Stomach smooth muscle (tissue), 2 donors: Measurements from ENCODE around the gene TAPBP.

Source experiments
- H3K27ac ChIP-seq: one replicate; pipeline ENCODE4 v1.7.0; 2013; ENCODE audit warnings: mild to moderate bottlenecking, low read length, inconsistent platforms
- H3K27me3 ChIP-seq, 2 donors: one replicate each; pipeline ENCODE4 v1.7.0; 2013; ENCODE audit warnings: low read length in 2 of 2; ENCODE audit not compliant: insufficient read depth in 2 of 2, control insufficient read depth in 1 of 2
- H3K36me3 ChIP-seq, 2 donors: one replicate each; pipeline ENCODE4 v1.7.0; 2013; ENCODE audit warnings: low read length in 2 of 2; ENCODE audit not compliant: control insufficient read depth in 2 of 2, insufficient read depth in 2 of 2
- H3K4me1 ChIP-seq: one replicate; pipeline ENCODE4 v1.7.0; 2013; ENCODE audit warnings: low read length; ENCODE audit not compliant: control insufficient read depth, insufficient read depth
- H3K4me3 ChIP-seq, 2 donors: one replicate each; pipeline ENCODE4 v1.7.0; 2013; ENCODE audit warnings: low read length in 2 of 2
- H3K9ac ChIP-seq, 2 donors: one replicate each; pipeline ENCODE4 v1.7.0; 2013; ENCODE audit warnings: low read length in 2 of 2, mild to moderate bottlenecking in 1 of 2
- H3K9me3 ChIP-seq, 2 donors: one replicate each; pipeline ENCODE4 v1.7.0; 2013; ENCODE audit warnings: low read length in 2 of 2; ENCODE audit not compliant: control insufficient read depth in 2 of 2
- donor health status: healthy.
- donor health status: Pancreatic carcinoma.

Gene TAPBP

DNA sequence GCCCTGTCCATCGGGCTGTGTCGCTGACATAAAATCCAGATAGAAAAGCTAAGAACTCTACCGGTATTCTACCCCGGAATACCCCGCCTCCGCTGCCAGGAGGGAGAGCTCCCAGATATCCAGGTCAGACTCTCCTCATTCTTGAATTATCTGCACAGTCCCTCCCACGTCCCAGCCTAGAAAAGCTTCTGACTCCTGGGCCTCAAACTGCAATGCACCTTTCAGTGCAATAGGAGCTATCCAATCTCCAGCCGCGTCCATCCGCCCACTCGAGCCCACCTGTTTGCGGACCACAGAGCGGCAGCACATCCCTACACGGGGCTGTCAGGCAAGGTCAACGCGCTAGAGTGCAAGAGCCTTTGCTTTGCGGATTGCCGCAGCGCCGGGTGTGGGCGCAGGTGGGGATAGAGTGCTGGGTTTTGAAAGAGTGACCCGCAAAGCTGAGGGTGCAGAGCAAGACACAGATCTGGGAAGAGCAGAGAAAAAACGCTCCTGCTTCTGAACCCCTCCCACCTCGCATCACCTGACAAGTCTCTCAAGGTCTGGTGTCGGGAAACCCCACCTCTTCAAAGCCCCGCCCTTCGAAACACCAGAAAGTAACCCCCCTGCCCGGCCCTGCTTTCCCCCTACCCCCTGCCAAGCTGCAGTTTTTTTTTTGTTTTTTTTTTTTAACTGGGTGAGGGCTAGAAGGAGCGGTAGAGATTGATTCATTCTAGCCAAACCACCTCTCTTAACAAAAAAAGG, 1.3 kb downstream of the TAPBP start:
- no peaks in the 10 kb centered on the region for H3K27me3 ChIP-seq
- H3K9me3 ChIP-seq: no peaks in the 10 kb centered on the region
- H3K27ac ChIP-seq: peak overlapping the region; percentile 89
- H3K4me3 ChIP-seq: peak overlapping the region; percentile 91 to 99
- H3K9ac ChIP-seq: peak overlapping the region; percentile 90 to 91
- H3K36me3 ChIP-seq: peaks cover 0 to 2% of the 10 kb centered on the region in 2 donors
- H3K4me1 ChIP-seq: peaks cover 33% of the 10 kb centered on the region

DNA sequence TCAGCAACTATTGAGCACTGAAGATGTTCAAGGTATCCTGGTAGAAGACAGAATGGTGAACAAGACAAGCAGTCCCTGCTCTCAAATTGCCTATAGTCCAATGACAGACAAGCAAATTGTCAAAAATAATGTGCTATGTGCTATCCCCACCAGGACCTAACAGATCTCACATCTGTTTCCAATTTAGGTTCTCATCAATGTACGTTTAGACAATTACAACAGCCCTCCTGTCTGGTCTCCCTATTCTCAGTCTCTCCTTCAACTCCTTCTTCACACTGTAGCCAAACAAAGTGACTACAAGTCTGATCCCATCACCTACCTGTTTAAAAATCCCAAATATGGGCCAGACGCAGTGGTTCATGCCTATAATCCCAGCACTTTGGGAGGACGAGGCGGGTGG, 7.5 kb downstream of the TAPBP start:
- H3K4me3 ChIP-seq: no peak overlapping the region
- H3K27ac ChIP-seq: no peak overlapping the region
- peaks cover 6% of the 10 kb centered on the region for H3K4me1 ChIP-seq
- no peaks in the 10 kb centered on the region for H3K27me3 ChIP-seq
- H3K9ac ChIP-seq: no peak overlapping the region
- H3K36me3 ChIP-seq: peaks cover 28 to 29% of the 10 kb centered on the region in 2 donors
- H3K9me3 ChIP-seq: no peaks in the 10 kb centered on the region

DNA sequence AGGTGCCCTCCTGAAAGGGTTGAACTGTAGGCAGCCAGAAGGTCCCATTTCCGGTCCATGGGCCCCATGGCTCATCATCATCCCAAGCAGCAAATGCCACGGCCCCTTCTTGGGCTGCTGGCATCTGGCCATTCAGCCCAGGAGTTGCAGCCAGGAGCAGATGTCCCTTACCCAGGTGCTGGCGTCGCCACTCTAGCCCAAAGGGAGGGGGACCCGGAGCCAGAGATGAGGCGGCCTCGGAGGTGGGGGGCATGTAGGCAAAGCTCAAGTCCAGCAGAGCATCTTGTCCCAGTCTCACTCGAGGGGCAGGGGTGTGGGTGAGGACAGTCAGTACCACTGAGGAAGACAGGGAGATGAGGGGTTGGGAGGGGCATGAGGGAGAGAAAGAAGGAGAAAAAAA, 8.8 kb downstream of the TAPBP start:
- H3K4me1 ChIP-seq: peaks cover 7% of the 10 kb centered on the region
- no peaks in the 10 kb centered on the region for H3K9me3 ChIP-seq
- H3K9ac ChIP-seq: no peak overlapping the region
- H3K36me3 ChIP-seq: peaks cover 28 to 29% of the 10 kb centered on the region in 2 donors
- no peak overlapping the region for H3K27ac ChIP-seq
- no peak overlapping the region for H3K4me3 ChIP-seq
- H3K27me3 ChIP-seq: no peaks in the 10 kb centered on the region

DNA sequence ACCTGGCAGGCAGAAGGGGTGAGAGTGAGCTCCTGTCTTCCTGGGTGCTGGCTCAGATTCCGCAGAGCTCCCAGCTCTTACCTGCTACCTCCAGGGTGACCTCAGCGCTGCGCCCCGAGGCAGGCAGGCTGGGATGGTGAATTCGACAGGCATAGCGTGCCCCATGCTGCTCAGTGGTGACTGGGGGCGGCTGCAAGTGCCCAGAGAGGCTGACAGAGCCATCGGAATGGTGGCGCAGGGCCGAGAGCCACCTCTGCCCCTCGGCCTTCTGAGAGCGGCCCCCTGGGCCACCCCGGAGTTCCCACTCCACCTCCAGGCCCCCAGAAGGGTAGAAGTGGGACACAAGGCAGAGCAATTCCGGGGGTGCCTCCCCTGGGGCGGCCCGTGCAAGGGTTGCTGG, 9.7 kb downstream of the TAPBP start:
- Histone ChIP-seq H3K4me1 (peaks cover 12% of the 10 kb centered on the region), H3K4me3 (no peak overlapping the region), H3K36me3 (peaks cover 28 to 29% of the 10 kb centered on the region in 2 donors), H3K9ac (no peak overlapping the region), H3K27ac (no peak overlapping the region), H3K27me3 (no peaks in the 10 kb centered on the region), H3K9me3 (no peaks in the 10 kb centered on the region)

DNA sequence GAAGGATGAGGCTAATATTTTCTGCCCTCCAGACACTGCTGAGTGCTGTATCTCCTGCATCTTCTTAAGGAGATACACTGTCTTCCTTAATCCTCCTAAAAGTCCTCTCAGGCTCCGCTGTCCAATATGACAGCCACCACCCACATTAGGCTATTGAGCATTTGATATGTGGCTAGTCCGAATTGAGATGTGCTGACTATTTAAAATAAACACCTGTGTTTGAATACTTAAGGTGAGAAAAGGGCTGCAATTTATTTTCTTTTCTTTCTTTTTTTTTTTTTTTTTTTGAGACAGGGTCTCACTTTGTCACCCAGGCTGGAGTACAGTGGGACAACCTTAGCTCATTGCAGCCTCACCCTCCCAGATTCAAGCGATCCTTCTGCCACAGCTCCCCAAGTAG, 12.0 kb downstream of the TAPBP start:
- no peaks in the 10 kb centered on the region for H3K27me3 ChIP-seq
- peaks cover 26% of the 10 kb centered on the region for H3K4me1 ChIP-seq
- peaks cover 27 to 28% of the 10 kb centered on the region in 2 donors for H3K36me3 ChIP-seq
- H3K4me3 ChIP-seq: no peak overlapping the region
- no peak overlapping the region for H3K9ac ChIP-seq
- H3K9me3 ChIP-seq: no peaks in the 10 kb centered on the region
- no peak overlapping the region for H3K27ac ChIP-seq

DNA sequence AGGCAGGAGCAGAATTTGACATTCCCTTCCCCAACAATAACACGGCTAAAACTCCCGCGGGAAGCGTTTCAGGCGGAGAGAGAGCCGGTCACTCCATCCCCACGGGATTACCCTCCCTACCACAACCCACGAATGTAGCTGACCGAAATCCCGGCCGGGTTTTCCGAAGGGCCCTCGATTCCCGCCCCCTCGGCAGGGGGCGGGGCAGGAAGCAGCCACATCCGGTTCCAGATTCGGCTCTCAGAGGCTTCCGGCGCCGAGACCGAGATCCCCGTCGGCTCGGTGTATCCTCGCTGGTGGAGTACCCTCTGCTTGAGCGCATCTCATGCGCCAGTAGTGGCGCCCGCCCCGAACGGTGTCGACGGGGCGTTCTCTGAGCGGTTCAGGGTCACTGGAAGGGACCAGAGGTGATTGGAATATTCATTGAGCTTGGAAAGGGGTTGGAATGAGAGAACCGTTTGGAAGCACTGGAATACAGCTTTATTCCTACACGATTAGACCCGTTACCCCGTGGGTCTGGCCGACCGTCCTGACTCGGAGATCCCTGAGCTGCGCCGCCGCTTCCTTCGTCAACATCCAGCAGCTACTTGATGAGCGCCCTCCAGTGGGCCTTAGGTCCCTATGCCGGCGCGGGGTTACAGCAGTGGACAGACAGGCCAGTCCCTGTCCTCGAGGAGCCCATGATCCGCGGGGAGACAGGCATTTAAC, 14.5 kb downstream of the TAPBP start:
- H3K36me3 ChIP-seq: peaks cover 16 to 22% of the 10 kb centered on the region in 2 donors

DNA sequence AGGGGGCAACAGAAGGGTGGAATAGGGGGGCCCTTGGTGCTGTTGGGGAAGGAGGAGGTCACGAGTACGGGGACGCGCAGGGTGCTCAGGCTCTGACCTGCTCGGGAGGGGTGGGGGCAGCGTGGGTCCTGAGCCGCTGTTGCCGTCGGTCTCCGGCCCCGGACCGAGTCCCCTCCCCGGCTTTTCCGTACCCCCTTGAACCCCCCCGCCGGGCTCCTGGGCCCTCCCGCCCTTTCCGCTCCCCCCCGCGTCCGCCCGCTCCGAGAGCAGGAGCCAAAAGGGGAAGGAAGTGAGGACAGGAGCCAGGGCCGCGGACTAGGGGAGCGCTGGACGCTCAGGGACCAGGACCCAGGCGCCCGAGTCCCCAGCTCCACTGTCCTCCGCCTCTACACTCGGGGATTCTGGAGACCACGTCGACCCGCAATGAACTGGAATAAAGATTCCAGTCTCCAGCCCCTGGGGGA, 15.1 kb downstream of the TAPBP start, which contains the start of gene RGL2:
RGL2 (minus strand) TSS at position 170 of the 464 bp plus-strand sequence. CDS start 332 bp downstream, outside the sequence.
- Histone ChIP-seq H3K4me3 (peak within 1 kb of the TSS; percentile 89 to 95), H3K36me3 (peaks cover 13 to 21% of the 10 kb centered on the region in 2 donors), H3K9me3 (no peaks in the 10 kb centered on the region), H3K9ac (peak within 1 kb of the TSS; percentile 84 to 97), H3K27me3 (no peaks in the 10 kb centered on the region), H3K27ac (peak within 1 kb of the TSS; percentile 96), H3K4me1 (peaks cover 20% of the 10 kb centered on the region)

More for the DNA sequence above, 14.5 kb downstream of the TAPBP start:
- H3K27me3 ChIP-seq: no peaks in the 10 kb centered on the region
- no peaks in the 10 kb centered on the region for H3K9me3 ChIP-seq
- peak overlapping the region; percentile 96 for H3K27ac ChIP-seq
- H3K4me3 ChIP-seq: peak overlapping the region; percentile 89 to 95
- peak overlapping the region; percentile 84 to 97 for H3K9ac ChIP-seq
- H3K4me1 ChIP-seq: peaks cover 20% of the 10 kb centered on the region

DNA sequence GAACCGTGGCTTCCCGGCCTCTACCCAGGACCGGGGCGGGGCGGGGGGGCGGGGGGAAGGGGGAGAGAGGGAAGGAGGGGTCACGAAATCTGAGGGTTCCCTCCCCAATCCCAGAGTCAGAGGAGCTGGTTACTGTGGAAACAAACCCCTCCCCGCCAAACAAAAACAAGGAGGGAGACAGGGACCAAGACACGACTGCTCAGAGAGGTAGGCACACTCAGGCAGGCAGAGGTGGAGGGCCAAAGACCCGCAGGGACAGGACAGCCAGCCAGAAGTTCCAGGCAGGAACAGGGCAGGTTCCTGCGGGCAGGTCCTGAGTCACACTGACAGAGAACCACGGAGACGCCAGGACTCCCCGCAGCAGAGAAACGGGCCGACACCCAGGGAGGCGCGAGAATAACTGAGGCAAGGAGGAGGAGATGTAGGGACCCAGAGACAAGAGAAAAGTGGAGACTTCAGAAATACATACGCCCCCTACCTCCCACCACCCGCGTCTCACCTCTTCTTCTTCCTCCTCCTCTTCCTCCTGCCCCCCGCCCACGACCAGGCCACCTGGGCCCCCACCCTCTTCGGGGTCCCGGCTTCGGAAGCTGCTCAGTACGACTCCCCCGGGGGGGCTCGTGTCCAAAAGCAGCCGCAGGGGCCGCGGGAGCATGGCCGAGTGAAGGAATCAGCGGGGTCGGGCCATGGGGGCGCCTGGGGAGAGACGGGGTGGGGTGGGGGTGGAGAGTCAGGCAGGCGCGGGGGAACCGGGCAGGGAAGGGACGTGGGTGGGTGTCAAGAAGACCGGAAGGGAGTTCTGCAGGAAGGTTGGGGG, 15.7 kb downstream of the TAPBP start:
- Histone ChIP-seq H3K36me3 (peaks cover 14 to 24% of the 10 kb centered on the region in 2 donors), H3K27me3 (no peaks in the 10 kb centered on the region), H3K9me3 (no peaks in the 10 kb centered on the region), H3K4me3 (peak overlapping the region; percentile 89 to 95), H3K4me1 (peaks cover 20% of the 10 kb centered on the region), H3K9ac (peak overlapping the region; percentile 83 to 84), H3K27ac (peak overlapping the region; percentile 96)

DNA sequence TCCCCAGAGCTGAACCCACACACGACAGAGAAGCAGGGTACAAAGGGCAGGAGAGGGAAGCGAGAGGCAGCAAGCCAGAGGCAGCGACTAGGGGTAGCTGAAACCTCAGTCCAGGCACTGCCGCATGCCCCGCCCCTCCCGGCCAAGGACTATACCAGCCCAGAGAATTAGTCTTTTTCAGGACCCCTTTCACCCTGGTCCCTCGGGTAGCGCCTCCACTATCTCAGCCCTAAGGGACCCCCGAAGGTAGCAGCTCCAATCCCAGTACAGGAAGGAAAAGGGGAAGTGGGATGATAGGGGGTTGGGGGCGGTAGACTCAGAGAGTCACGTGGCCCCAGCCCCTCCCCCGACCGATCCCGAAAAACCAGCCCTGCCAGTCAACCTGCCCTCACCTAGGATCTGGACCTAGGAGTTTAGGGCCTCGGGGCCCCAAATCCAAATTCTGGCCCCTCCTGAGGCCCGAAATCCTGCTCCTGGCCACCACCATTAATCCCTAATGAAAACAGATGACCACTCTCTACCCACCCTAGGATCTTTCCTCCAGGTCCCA, 16.4 kb downstream of the TAPBP start:
- Histone ChIP-seq H3K27me3 (no peaks in the 10 kb centered on the region), H3K9ac (peak overlapping the region; percentile 61 to 73), H3K9me3 (no peaks in the 10 kb centered on the region), H3K27ac (peak overlapping the region; percentile 96), H3K36me3 (peaks cover 18 to 27% of the 10 kb centered on the region in 2 donors), H3K4me3 (peak overlapping the region; percentile 63 to 89), H3K4me1 (peaks cover 20% of the 10 kb centered on the region)

DNA sequence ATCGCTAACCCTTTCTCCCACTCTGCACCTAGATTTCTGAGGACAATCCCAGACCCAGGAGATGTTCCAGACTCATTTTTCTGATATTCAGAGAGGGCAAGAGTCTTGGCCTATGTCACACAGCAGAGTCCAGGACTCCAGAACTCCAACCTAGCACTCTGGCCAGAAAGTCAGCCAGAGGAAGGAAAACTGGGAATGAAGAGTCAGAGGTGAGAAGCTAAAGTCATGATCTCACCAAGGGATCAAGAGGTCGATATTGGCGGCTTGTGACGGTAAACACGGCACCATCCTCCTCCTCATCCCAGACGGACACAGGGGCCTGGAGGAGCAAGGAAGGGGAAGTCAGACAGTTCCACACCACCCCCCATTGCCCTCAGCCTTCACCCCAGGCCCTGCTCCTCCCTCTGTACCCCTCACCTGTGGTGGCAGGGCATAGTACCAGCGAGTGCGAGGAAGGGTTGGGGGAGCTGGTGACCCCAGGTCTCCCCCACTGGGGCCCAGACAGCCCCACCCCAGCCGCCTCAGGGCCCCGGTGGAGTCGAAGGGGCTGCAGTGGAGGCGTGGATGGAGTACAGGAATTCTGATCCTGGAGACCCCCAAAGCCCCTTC, 17.0 kb downstream of the TAPBP start:
- H3K27me3 ChIP-seq: no peaks in the 10 kb centered on the region
- peak overlapping the region; percentile 96 for H3K27ac ChIP-seq
- peak overlapping the region; percentile 61 to 73 for H3K9ac ChIP-seq
- H3K4me1 ChIP-seq: peaks cover 20% of the 10 kb centered on the region
- H3K4me3 ChIP-seq: peak overlapping the region; percentile 63 to 89
- peaks cover 23 to 29% of the 10 kb centered on the region in 2 donors for H3K36me3 ChIP-seq
- no peaks in the 10 kb centered on the region for H3K9me3 ChIP-seq
